NK-92 treated with Interleukin-12 subunit alpha and Interleukin-12 subunit beta, amount 100 ng/mL, for 24 hours (cell line): Measurements from ENCODE around the gene GSG1L.
"Not testable (repeated sequence)": the region's sequence is repeated elsewhere in the genome, so short reads cannot be mapped to it uniquely, and the experiment has no call there.

Experiments
- DNase-seq: peaks from one replicate; lab custom pipeline; 2025; lab: John Stamatoyannopoulos, UW

The GSG1L gene

GRCh38 chr16:27756206-27756970 lies 307.1 kb downstream of the GSG1L start:
- DNase-seq, result no peak

- DNase-seq, result no peak
Measured at GRCh38 chr16:27754788-27755690, 308.5 kb downstream of the GSG1L start.

- no peak for DNase-seq
Measured at GRCh38 chr16:27753563-27753962, 310.0 kb downstream of the GSG1L start.

GRCh38 chr16:27752241-27752640 lies 311.3 kb downstream of the GSG1L start:
- DNase-seq, result no peak

GRCh38 chr16:27751676-27752075 lies 311.8 kb downstream of the GSG1L start:
- DNase-seq, result no peak

- no peak for DNase-seq
Measured at GRCh38 chr16:27751233-27751632, 312.3 kb downstream of the GSG1L start.

- no peak for DNase-seq
Measured at GRCh38 chr16:27749946-27750345, 313.6 kb downstream of the GSG1L start.

- no peak for DNase-seq
Measured at GRCh38 chr16:27749547-27749875, 314.0 kb downstream of the GSG1L start.

GRCh38 chr16:27748868-27749546 lies 314.5 kb downstream of the GSG1L start:
- no peak for DNase-seq

GRCh38 chr16:27747946-27748345 lies 315.6 kb downstream of the GSG1L start:
- no peak for DNase-seq

GRCh38 chr16:27746076-27746855 lies 317.2 kb downstream of the GSG1L start:
- no peak for DNase-seq

- no peak for DNase-seq
Measured at GRCh38 chr16:27745348-27745747, 318.2 kb downstream of the GSG1L start.

GRCh38 chr16:27743963-27744362 lies 319.6 kb downstream of the GSG1L start:
- DNase-seq, result no peak

GRCh38 chr16:27743001-27743400 lies 320.5 kb downstream of the GSG1L start:
- DNase-seq, result not testable (repeated sequence)

GRCh38 chr16:27742333-27742732 lies 321.2 kb downstream of the GSG1L start:
- DNase-seq, result no peak

- no peak for DNase-seq
Measured at GRCh38 chr16:27740496-27741201, 322.9 kb downstream of the GSG1L start.

GRCh38 chr16:27739606-27740357 lies 323.7 kb downstream of the GSG1L start:
- DNase-seq, result no peak

GRCh38 chr16:27738596-27738995 lies 324.9 kb downstream of the GSG1L start:
- no peak for DNase-seq
